ENCODE results near the gene ATP8A1. TPM values are rescaled to one million over a fixed set of nuclear protein-coding genes. Genes with fewer than 3 reads are reported as not detected.
"Not testable (repeated sequence)": the region's sequence is repeated elsewhere in the genome, so short reads cannot be mapped to it uniquely, and the experiment has no call there.

The ATP8A1 gene
- total RNA-seq, 1 donor from 2014 or later: 278 TPM

DNA sequence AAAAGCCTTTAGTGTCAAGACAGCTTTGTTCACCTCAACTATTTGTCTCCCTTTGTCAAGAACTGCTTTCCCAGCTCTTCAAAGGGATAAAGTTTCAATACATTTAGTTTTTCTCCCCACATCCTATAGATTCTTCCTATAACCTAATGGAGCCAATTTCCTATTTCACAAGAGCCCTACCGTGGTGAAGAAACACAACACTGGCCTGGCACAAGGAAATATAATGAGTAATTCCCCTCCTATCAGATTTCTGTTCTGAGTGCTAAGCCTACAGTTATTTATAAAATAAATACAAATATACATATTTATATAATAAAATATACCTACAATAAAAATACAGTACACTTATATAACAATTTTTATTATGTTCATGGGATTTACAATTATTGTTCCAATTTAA lies 169.7 kb downstream of the ATP8A1 start:
- Mint-ChIP-seq H3K27me3 (ENCODE audit: unreplicated experiment) (no peaks in the 10 kb centered on the region), H3K9me3 (ENCODE audit: unreplicated experiment) (peaks cover 8% of the 10 kb centered on the region), H3K4me1 (ENCODE audit: low read depth, unreplicated experiment) (peaks cover 21% of the 10 kb centered on the region), H3K27ac (ENCODE audit: unreplicated experiment) (no peak overlapping the region), H3K4me3 (ENCODE audit: unreplicated experiment) (no peak overlapping the region), H3K36me3 (ENCODE audit: unreplicated experiment) (peaks cover 4% of the 10 kb centered on the region)
- TF ChIP-seq, protein P1, sequence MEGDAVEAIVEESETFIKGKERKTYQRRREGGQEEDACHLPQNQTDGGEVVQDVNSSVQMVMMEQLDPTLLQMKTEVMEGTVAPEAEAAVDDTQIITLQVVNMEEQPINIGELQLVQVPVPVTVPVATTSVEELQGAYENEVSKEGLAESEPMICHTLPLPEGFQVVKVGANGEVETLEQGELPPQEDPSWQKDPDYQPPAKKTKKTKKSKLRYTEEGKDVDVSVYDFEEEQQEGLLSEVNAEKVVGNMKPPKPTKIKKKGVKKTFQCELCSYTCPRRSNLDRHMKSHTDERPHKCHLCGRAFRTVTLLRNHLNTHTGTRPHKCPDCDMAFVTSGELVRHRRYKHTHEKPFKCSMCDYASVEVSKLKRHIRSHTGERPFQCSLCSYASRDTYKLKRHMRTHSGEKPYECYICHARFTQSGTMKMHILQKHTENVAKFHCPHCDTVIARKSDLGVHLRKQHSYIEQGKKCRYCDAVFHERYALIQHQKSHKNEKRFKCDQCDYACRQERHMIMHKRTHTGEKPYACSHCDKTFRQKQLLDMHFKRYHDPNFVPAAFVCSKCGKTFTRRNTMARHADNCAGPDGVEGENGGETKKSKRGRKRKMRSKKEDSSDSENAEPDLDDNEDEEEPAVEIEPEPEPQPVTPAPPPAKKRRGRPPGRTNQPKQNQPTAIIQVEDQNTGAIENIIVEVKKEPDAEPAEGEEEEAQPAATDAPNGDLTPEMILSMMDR (IDR thresholded peaks at IDR 0.05; ENCODE audit: partially characterized antibody, unreplicated experiment): no peak
- DNase-seq: no peak

DNA sequence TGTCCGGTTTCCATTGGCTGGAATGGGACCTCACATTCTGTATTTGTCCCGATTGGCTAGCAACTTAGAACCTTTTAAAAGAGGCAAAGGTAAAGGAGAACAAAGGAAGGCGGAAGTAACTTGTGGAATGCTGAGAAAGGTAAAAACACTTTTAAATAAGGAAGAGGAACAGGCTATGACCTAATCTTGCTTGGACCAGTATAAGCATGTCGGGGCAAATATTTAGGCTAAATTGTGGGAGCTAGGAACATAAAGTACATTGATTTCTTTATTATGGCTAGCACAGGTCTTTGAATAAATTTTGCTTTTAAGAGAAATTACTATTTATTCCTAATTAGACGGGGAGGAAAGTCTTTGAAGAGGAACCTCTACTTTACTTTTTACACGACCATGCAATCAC lies 170.7 kb downstream of the ATP8A1 start:
- H3K36me3 Mint-ChIP-seq (ENCODE audit: unreplicated experiment); H3K4me3 Mint-ChIP-seq (ENCODE audit: unreplicated experiment); H3K9me3 Mint-ChIP-seq (ENCODE audit: unreplicated experiment); H3K27me3 Mint-ChIP-seq (ENCODE audit: unreplicated experiment); DNase-seq; H3K27ac Mint-ChIP-seq (ENCODE audit: unreplicated experiment): not testable (repeated sequence)
- H3K4me1 Mint-ChIP-seq (ENCODE audit: low read depth, unreplicated experiment): peaks cover 21% of the 10 kb centered on the region

DNA sequence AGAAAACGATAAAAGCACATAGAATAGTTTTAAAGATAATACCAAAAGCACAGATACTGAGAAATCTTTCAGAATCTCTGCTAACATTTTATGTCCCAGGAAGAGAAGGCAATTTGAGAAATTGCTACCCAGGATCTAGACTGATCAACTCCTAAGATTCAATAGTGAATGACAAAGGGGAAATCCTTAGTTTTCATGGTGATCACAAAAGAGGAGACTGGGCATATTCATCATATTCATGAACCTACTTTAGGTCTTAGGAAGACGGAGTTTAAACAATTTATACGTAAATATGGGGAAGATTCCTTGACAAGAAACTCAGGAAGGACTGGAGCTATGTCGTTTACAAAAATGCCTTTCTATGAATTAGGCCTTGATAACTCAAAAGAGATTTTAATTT lies 172.3 kb downstream of the ATP8A1 start:
- TF ChIP-seq, protein P1 (IDR thresholded peaks at IDR 0.05; ENCODE audit: partially characterized antibody, unreplicated experiment): no peak
- H3K4me1 Mint-ChIP-seq (ENCODE audit: low read depth, unreplicated experiment): peaks cover 16% of the 10 kb centered on the region
- H3K27me3 Mint-ChIP-seq (ENCODE audit: unreplicated experiment): peaks cover 2% of the 10 kb centered on the region
- H3K27ac Mint-ChIP-seq (ENCODE audit: unreplicated experiment): no peak overlapping the region
- no peak for DNase-seq
- H3K36me3 Mint-ChIP-seq (ENCODE audit: unreplicated experiment): no peaks in the 10 kb centered on the region
- H3K9me3 Mint-ChIP-seq (ENCODE audit: unreplicated experiment): peaks cover 6% of the 10 kb centered on the region
- H3K4me3 Mint-ChIP-seq (ENCODE audit: unreplicated experiment): no peak overlapping the region

DNA sequence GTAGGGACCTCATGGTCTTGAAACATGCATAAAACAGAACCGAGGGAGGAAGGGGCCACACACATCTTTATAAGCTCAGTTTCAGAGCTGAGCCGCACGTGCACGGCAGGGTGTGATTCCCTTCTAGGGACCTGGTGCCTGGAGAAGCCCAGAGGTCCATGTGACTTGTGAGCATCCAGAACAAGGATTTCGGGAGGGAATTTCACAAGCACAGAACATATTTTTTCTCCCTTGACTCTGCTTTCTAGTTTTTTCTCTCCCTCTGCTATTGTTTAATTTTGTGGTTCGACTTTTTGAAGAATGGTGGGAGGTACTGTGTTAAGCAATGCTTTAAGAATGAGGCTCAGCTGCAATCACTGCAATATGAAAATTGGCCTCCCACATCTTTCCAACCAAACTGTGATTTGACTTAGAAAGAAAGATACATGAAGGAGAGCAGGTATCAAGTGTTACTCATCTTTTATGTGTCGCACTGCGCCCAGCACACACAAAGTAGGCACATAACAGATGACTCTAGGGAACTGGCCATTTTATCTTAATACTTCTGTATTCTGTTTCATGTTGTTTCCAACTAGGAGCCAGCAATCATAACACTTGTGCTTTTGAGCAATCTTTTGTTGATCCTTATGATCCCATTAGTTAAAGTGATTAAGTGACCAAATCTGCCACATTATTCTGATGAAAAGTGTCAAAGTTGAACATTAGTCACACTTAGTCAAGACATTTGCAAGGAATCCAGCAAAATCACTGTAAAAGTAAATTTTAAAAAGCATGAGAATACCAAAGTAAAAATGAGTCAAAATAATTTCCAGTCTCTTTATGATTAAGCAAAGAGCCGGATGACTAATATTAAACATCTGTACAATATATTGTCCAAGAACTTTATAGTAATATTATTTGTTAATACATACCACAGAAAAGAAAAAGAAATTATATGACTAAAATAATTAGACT lies 173.2 kb downstream of the ATP8A1 start:
- Mint-ChIP-seq H3K4me3 (ENCODE audit: unreplicated experiment) (no peak overlapping the region), H3K4me1 (ENCODE audit: low read depth, unreplicated experiment) (peaks cover 15% of the 10 kb centered on the region), H3K36me3 (ENCODE audit: unreplicated experiment) (no peaks in the 10 kb centered on the region), H3K27me3 (ENCODE audit: unreplicated experiment) (peaks cover 2% of the 10 kb centered on the region), H3K27ac (ENCODE audit: unreplicated experiment) (no peak overlapping the region), H3K9me3 (ENCODE audit: unreplicated experiment) (peaks cover 6% of the 10 kb centered on the region)
- no peak for DNase-seq
- TF ChIP-seq, protein P1 (IDR thresholded peaks at IDR 0.05; ENCODE audit: partially characterized antibody, unreplicated experiment): no peak

DNA sequence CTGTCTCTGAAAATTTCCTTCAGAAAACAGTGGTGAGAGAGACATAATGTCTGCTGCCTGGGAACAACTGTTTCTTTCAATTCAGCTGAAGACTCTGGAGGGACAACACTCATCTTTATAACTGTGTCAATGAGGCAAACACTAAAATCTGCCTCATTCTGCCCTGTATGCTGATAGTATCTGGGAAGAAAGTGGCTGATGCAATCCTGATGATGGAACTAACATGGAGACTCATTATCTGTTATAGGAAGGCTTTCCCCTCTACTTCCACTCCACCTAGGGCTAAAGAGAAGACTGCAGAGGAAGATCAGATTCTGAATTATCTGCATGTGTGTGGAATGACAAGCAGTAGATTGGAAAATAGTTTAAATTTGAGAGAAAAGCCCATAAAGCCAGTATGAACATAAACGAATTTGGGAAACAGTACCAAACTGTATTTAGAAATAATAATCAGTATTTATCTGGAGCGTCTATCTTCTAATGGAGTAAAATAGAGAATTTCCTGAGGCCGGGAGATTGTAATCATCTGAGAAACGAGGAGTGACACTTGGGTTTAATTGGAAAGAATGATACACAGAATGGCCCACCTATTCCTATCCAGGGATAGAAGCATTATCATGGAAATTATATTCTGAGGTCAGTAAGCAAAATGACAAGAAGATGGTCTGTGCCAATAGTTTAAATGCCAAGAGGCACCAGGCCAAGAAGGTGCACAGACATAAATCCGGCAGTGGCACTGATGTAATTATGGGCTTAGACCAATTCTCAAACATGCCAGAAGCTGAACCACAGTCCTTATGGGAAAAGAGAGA lies 174.2 kb downstream of the ATP8A1 start:
- no peaks in the 10 kb centered on the region for H3K36me3 Mint-ChIP-seq (ENCODE audit: unreplicated experiment)
- TF ChIP-seq, protein P1 (IDR thresholded peaks at IDR 0.05; ENCODE audit: partially characterized antibody, unreplicated experiment): no peak
- no peak for DNase-seq

More for the DNA sequence above, 174.2 kb downstream of the ATP8A1 start:
- Mint-ChIP-seq H3K9me3 (ENCODE audit: unreplicated experiment) (peaks cover 4% of the 10 kb centered on the region), H3K27me3 (ENCODE audit: unreplicated experiment) (peaks cover 4% of the 10 kb centered on the region), H3K4me1 (ENCODE audit: low read depth, unreplicated experiment) (peaks cover 11% of the 10 kb centered on the region), H3K27ac (ENCODE audit: unreplicated experiment) (peak overlapping the region; percentile 46), H3K4me3 (ENCODE audit: unreplicated experiment) (no peak overlapping the region)
